Ishikawa (cell line): ENCODE results near the gene CA7.

ENCODE experiments used
- CEBPB ChIP-seq: IDR thresholded peaks from 2 replicates; pipeline ENCODE4 v1.6.1; 2012
- MAX ChIP-seq: IDR thresholded peaks from 2 replicates; pipeline ENCODE4 v1.6.1; 2012
- USF1 ChIP-seq: IDR thresholded peaks from 2 replicates; pipeline ENCODE4 v1.6.1; 2012
- ZBTB7A ChIP-seq: IDR thresholded peaks from 2 replicates; pipeline ENCODE4 v1.6.1; 2012; ENCODE audit warnings: low read depth

- TF ChIP-seq USF1, result no peak
- TF ChIP-seq ZBTB7A, result no peak
- no peak for TF ChIP-seq MAX
- TF ChIP-seq CEBPB, result no peak
Measured at GRCh38 chr16:66801320-66802105, 42.7 kb upstream of the CA7 start, which contains the start of gene TERB1.
